Panc1 (cell line): Measurements from ENCODE around the gene CCND1. TPM values are rescaled to one million over a fixed set of nuclear protein-coding genes. Genes with fewer than 3 reads are reported as not detected.

Source experiments
- ATAC-seq: fragments of 200-7000 bp; cut with Tn5 transposase; 2 replicates; pipeline ENCODE4 v1.9.1; 2020; ENCODE audit warnings: mild to moderate bottlenecking, moderate library complexity
- BruUV-seq: library from RNA; stranded (reverse); fragments of 400-500 nt; replicated peaks from 2 replicates; lab custom pipeline; 2021; lab: Mats Ljungman, UMichigan
- CTCF ChIA-PET: fragments of 300-600 bp; sonication (Branson Sonifier 250); formaldehyde crosslinking; loops from one replicate; lab custom pipeline; 2022; ENCODE audit warnings: antibody characterized with exemption; lab: Charles Lee
- POLR2A ChIA-PET: fragments of 300-600 bp; sonication (Branson Sonifier 250); formaldehyde crosslinking; loops from one replicate; lab custom pipeline; 2022; ENCODE audit warnings: antibody characterized with exemption; lab: Charles Lee
- DNase-seq: peaks from one replicate; pipeline ENCODE4 v3.0.0-alpha.2; 2010; ENCODE audit warnings: low read depth, low spot score
- H3K27ac ChIP-seq: 2 replicates; pipeline ENCODE4 v1.5.1; 2011; ENCODE audit warnings: mild to moderate bottlenecking, low read length, inconsistent platforms
- H3K27me3 ChIP-seq: fragments of 200-500 bp; sonication (Bioruptor generic); 2 replicates; pipeline ENCODE4 v1.6.0; 2014; ENCODE audit warnings: low read length, inconsistent platforms; ENCODE audit not compliant: control insufficient read depth, insufficient read depth
- H3K36me3 ChIP-seq: fragments of 200-500 bp; sonication (Bioruptor generic); 2 replicates; pipeline ENCODE4 v1.5.1; 2014; ENCODE audit warnings: inconsistent platforms, mild to moderate bottlenecking, low read length, moderate library complexity; ENCODE audit not compliant: control insufficient read depth, insufficient read depth
- H3K4me1 ChIP-seq: 2 replicates; pipeline ENCODE4 v1.5.1; 2011; ENCODE audit warnings: inconsistent platforms, mild to moderate bottlenecking, low read length, moderate library complexity; ENCODE audit not compliant: control insufficient read depth, insufficient read depth
- H3K4me3 ChIP-seq, 2 experiments: 2 replicates each; pipeline ENCODE4 v1.5.1; 2011 to 2012; ENCODE audit warnings: low read depth in 2 of 2, low read length in 2 of 2, mild to moderate bottlenecking in 2 of 2, inconsistent platforms in 1 of 2, moderate library complexity in 1 of 2
- H3K9me3 ChIP-seq: fragments of 200-500 bp; sonication (Bioruptor generic); 2 replicates; pipeline ENCODE4 v1.5.1; 2014; ENCODE audit warnings: low read depth, mild to moderate bottlenecking, inconsistent platforms, low read length, moderate library complexity; ENCODE audit not compliant: control insufficient read depth, insufficient read depth
- POLR2AphosphoS5 ChIP-seq: IDR thresholded peaks from 2 replicates; pipeline ENCODE4 v1.6.1; 2012; ENCODE audit warnings: mild to moderate bottlenecking, low read depth, low read length, moderate library complexity
- SIN3A ChIP-seq: IDR thresholded peaks from 2 replicates; pipeline ENCODE4 v1.6.1; 2012; ENCODE audit warnings: low read depth, mild to moderate bottlenecking, low read length, moderate library complexity, borderline replicate concordance; ENCODE audit not compliant: insufficient read depth
- TCF7L2 ChIP-seq: IDR thresholded peaks from 2 replicates; pipeline ENCODE4 v1.6.1; 2011; ENCODE audit warnings: mild to moderate bottlenecking, low read depth, low read length, inconsistent platforms
- in situ Hi-C: cut with HindIII; loops from 2 replicates; pipeline ENCODE4 v1.10.0; 2016; ENCODE audit warnings: low sequenced_read_pairs, low pct_unique_long_range_greater_than_20kb
- intact Hi-C: fragments of 100-400 bp; cut with micrococcal nuclease; formaldehyde crosslinking; loops from one replicate; pipeline ENCODE4 v1.10.0; 2022; ENCODE audit not compliant: unreplicated experiment
- total RNA-seq: library from RNA; stranded (reverse); gene quantifications from one replicate; pipeline ENCODE4 v1.2.1, GENCODE V29; 2021; ENCODE audit not compliant: unreplicated experiment
- TF ChIP-seq, protein P1 (sequence below), 2 experiments: IDR thresholded peaks; 2 replicates each; pipeline ENCODE4 v1.6.1; 2011 to 2012; ENCODE audit warnings: low read depth in 2 of 2, control low read depth in 1 of 2, low read length in 1 of 2, mild to moderate bottlenecking in 1 of 2, moderate library complexity in 1 of 2; ENCODE audit not compliant: insufficient read depth in 1 of 2
- TF ChIP-seq, protein P2 (sequence below): fragments of 450-650 bp; IDR thresholded peaks from 2 replicates; pipeline ENCODE4 v1.5.1; 2017; ENCODE audit warnings: mild to moderate bottlenecking

The CCND1 gene
- total RNA-seq, 1 experiment from 2014 or later = 259 TPM

DNA sequence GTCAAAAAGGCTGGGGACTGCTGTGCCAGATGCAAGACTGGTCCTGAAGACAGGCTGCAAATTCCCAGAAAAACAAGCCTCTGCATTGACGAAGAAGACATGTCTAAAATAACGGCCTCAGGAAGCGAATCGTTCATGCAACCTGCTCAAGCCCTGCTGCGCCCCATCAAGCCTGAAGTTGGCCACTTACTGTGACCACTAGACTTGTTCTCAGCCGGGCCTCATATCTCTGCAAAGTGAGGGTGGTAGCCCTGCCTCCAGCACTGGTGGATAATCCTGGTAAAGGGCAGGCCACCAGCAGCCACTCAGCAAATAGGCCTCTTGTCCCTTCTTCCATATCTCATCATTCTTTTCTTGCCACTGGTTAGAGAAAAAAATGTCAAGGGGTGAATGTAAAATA is 22.4 kb downstream of the CCND1 start:
- TF ChIP-seq SIN3A = no peak
- TF ChIP-seq, protein P1, sequence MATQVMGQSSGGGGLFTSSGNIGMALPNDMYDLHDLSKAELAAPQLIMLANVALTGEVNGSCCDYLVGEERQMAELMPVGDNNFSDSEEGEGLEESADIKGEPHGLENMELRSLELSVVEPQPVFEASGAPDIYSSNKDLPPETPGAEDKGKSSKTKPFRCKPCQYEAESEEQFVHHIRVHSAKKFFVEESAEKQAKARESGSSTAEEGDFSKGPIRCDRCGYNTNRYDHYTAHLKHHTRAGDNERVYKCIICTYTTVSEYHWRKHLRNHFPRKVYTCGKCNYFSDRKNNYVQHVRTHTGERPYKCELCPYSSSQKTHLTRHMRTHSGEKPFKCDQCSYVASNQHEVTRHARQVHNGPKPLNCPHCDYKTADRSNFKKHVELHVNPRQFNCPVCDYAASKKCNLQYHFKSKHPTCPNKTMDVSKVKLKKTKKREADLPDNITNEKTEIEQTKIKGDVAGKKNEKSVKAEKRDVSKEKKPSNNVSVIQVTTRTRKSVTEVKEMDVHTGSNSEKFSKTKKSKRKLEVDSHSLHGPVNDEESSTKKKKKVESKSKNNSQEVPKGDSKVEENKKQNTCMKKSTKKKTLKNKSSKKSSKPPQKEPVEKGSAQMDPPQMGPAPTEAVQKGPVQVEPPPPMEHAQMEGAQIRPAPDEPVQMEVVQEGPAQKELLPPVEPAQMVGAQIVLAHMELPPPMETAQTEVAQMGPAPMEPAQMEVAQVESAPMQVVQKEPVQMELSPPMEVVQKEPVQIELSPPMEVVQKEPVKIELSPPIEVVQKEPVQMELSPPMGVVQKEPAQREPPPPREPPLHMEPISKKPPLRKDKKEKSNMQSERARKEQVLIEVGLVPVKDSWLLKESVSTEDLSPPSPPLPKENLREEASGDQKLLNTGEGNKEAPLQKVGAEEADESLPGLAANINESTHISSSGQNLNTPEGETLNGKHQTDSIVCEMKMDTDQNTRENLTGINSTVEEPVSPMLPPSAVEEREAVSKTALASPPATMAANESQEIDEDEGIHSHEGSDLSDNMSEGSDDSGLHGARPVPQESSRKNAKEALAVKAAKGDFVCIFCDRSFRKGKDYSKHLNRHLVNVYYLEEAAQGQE (IDR thresholded peaks at IDR 0.05; ENCODE audit: insufficient read depth in 1 of 2, low read depth in 2 of 2, low read length in 1 of 2) = no peak
- no peak for TF ChIP-seq POLR2AphosphoS5
- TF ChIP-seq, protein P2, sequence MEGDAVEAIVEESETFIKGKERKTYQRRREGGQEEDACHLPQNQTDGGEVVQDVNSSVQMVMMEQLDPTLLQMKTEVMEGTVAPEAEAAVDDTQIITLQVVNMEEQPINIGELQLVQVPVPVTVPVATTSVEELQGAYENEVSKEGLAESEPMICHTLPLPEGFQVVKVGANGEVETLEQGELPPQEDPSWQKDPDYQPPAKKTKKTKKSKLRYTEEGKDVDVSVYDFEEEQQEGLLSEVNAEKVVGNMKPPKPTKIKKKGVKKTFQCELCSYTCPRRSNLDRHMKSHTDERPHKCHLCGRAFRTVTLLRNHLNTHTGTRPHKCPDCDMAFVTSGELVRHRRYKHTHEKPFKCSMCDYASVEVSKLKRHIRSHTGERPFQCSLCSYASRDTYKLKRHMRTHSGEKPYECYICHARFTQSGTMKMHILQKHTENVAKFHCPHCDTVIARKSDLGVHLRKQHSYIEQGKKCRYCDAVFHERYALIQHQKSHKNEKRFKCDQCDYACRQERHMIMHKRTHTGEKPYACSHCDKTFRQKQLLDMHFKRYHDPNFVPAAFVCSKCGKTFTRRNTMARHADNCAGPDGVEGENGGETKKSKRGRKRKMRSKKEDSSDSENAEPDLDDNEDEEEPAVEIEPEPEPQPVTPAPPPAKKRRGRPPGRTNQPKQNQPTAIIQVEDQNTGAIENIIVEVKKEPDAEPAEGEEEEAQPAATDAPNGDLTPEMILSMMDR = no peak
- TF ChIP-seq TCF7L2 = no peak
- ATAC-seq = no peak
- Histone ChIP-seq H3K27ac (no peak overlapping the region), H3K4me1 (no peaks in the 10 kb centered on the region; the same call in 1 of the 2 replicates), H3K4me3 (no peak overlapping the region), H3K36me3 (no peaks in the 10 kb centered on the region), H3K9me3 (no peaks in the 10 kb centered on the region), H3K27me3 (no peaks in the 10 kb centered on the region)
- no TSS peak for BruUV-seq
- in situ Hi-C loops (no loop called here), intact Hi-C loops (no loop called here)
- DNase-seq = no peak
- CTCF ChIA-PET = no interaction called here
- POLR2A ChIA-PET = no interaction called here

DNA sequence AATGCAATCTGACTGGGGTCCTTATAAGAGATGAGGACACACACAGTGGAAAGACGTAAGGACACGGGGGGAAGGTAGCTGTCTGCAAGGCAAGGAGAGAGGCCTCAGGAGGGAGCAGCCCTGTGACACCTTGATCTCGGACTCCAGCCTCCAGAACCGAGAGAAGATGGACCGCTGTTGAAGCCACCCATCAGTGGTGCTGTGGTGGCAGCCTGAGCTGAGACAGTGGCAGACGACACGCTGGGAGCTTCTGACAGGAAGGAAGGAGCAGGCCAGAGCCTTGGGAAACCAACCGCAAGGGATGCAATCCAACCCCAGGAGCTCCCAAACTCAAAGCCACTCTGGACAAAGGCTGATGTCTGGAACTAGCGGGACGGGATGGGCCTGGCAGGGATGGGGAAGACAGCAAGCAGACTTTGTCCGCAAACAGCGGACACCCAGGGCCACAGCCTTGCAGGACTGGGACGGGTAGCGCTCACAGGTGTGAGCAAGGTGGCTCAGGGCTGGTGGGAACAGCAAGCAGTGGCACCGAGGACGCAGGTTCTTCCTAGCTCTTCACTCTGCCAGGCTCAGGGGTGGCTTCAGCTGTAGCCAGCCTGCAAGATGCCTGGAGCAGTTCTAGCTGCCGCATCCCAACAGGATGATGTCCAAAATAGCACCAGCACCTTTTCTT is 23.3 kb downstream of the CCND1 start:
- ChIA-PET CTCF (no interaction called here), POLR2A (no interaction called here)
- intact Hi-C loops (no loop called here), in situ Hi-C loops (no loop called here)
- Histone ChIP-seq H3K27me3 (no peaks in the 10 kb centered on the region), H3K36me3 (no peaks in the 10 kb centered on the region), H3K4me1 (no peaks in the 10 kb centered on the region), H3K27ac (no peak overlapping the region), H3K4me3 (no peak overlapping the region), H3K9me3 (no peaks in the 10 kb centered on the region)
- BruUV-seq = no TSS peak
- ATAC-seq (no peak), DNase-seq (no peak)
- TF ChIP-seq TCF7L2 (no peak), SIN3A (no peak), POLR2AphosphoS5 (no peak)
- TF ChIP-seq, protein P2 = no peak
- TF ChIP-seq, protein P1 (IDR thresholded peaks at IDR 0.05; ENCODE audit: insufficient read depth in 1 of 2, low read depth in 2 of 2, low read length in 1 of 2) = no peak
